RKO (cell line): ENCODE data around the gene ARL17B.
"Not testable (repeated sequence)": the region's sequence is repeated elsewhere in the genome, so short reads cannot be mapped to it uniquely, and the experiment has no call there.

Experiments
- DNase-seq: peaks from one replicate; pipeline ENCODE4 v3.0.0-alpha.2; 2016; ENCODE audit warnings: low spot score

Gene ARL17B

DNA sequence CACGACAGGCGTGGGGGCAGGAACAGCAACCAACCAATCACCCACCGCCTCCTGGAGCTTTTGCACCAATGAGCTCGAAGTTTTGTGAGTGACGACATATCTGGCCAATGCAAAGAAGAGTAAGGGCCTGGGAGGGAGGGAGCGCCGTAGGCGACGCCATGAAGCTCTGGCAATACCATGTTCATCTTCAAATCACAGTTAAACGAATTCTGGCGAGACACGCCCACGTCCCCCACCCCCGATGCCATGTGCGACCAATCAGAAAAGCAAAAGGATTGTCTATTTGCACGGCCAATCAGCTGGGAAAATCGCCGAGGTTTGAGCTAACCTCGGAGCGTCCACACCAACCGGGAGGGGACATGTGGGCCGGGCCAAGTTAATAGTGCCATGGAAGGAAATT lies at the start of gene ARL17B:
Gene ARL17B (minus strand): TSS at position 12 of the 400 bp plus-strand sequence. CDS start 3,369 bp downstream, outside the sequence.
- DNase-seq, result not testable (repeated sequence)

DNA sequence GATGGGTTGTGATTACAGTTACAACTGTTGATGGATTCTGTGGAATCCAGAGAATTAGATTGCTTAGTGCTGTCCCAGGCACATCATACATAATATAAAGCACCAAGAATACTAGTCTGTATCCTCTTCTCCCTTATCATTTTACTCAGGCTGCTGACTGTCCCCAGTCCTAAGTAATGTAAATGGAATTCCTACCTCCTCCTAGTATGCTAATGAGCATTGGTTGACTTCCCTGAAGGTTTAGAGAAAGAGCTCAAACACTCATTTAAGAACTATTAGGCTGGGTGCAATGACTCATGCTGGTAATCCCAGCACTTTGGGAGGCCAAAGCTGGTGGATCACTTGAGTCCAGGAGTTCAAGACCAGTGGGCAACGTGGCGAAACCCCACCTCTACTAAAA lies 48.3 kb upstream of the ARL17B start:
- not testable (repeated sequence) for DNase-seq

GRCh38 chr17:46407155-46407554 lies 45.6 kb upstream of the ARL17B start:
- not testable (repeated sequence) for DNase-seq

GRCh38 chr17:46401033-46401787 lies 39.6 kb upstream of the ARL17B start:
- not testable (repeated sequence) for DNase-seq

- DNase-seq, result not testable (repeated sequence)
Observed at GRCh38 chr17:46400543-46400942, 39.0 kb upstream of the ARL17B start.

DNA sequence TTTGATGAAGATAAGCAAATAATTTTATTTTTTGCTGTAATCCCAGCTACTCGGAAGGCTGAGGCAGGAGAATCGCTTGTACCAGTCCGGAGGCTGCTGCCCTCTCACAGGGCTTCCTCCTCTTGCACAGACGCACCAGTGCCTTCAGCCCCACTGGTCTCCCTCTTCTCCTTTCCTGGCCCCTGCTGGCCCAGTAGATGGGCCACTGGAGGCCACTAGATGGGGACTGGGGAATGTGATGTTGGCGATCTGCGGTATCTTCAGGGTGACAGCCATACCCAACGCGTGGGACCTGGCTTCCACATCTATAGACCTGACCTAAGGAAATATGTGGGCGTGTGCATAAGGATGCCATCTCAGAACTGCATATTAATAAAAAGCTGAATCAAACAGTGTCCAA lies 38.4 kb upstream of the ARL17B start:
- DNase-seq, result not testable (repeated sequence)

GRCh38 chr17:46396292-46396691 lies 34.7 kb upstream of the ARL17B start:
- not testable (repeated sequence) for DNase-seq

DNA sequence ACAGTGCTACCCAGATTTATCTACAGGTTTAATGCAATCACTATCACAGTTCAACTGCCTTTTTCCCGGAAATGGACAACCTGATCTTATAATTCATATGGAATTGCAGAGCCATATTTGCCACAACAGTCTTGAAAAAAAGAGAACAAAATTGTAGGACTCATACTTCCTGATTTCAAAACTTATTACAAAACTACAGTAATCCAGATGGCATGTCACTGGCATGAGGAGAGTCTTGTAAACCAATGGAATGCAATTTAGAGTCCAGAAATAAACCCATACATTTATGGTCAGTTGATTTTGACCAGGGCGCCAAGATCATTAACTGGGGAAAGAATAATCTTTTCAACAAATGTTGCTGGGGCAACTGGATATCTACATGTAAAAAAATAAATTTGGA lies 32.1 kb upstream of the ARL17B start:
- DNase-seq, result not testable (repeated sequence)

- not testable (repeated sequence) for DNase-seq
Observed at GRCh38 chr17:46385491-46385890, 23.9 kb upstream of the ARL17B start.

GRCh38 chr17:46383118-46383517 lies 21.6 kb upstream of the ARL17B start:
- DNase-seq, result not testable (repeated sequence)

DNA sequence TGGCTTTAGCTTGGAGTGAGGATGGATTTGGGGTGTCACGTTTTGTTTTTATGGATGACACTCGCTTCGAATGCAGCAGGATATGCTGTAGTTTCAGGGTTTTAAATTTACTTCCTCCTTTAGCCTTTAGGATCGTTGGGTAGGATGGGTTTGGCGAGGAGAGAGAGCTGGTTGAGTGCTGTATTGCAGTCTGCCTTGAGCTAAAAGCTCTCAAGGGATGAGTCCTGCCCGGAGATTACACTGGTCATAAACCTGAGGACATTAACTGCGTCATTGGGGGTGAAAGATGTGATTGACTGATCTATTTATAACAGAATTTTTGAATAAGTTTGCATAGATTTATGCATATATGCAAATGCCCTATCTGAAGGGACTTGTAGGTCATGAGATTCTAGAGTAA lies 11.9 kb upstream of the ARL17B start:
- not testable (repeated sequence) for DNase-seq

- not testable (repeated sequence) for DNase-seq
Observed at GRCh38 chr17:46372236-46373229, 11.0 kb upstream of the ARL17B start.

DNA sequence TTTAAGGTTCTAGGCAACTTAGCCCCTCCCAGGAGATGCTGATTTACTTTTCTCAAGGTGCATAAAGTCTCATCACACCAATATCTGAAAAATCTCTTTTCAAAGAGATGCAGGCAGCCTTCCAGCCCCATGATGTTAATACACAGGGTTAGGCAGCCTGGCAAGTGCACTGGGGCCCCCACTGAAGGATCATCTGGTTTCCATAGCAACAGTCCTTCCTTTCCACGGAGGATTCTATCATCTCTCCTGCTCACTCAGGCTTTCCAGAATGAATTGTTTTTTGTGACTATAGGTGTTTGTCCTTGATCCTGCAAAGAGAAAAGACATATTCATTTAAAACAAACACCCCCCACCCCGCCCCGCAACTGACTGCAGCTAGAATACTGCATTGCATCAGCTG lies 6.0 kb upstream of the ARL17B start:
- DNase-seq, result not testable (repeated sequence)

- DNase-seq, result not testable (repeated sequence)
Observed at GRCh38 chr17:46361145-46361735, 326 bp downstream of the ARL17B start.

DNA sequence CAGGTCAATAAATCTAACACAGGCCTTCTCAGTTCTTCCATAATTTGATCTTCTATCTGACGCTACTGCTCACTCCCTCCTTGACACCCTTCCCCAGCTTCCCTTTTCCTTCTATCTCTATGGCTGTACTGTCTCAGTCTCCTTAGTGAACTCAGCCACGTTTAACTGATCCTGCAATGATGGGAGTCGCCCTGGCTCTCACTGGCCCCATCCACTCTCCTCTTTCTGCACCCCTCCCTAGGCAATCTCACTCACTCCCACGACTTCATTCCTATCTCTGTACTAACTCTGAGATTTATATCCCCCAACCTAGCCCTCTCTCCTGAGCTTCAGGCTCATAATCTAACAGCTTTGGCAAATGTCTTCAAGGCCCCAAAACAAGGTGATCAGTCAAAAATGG lies 7.7 kb downstream of the ARL17B start:
- not testable (repeated sequence) for DNase-seq

DNA sequence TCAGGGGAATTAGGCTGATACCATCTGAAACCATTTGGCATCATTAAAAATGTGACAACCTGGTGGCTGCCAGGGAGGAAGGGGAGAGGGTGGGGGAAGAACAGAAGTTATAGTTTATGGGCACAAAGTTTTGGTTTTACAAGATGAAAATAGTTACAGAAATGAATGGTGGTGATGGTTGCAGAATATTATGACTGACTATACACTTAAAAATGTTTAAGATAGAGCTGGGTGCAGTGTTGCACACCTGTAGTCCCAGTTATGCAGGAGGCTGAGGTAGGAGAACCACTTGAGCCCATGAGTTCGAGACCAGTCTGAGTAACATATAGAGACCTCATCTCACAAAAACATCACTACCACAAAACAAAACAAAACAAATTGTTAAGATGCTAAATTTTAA lies 12.5 kb downstream of the ARL17B start:
- not testable (repeated sequence) for DNase-seq

- DNase-seq, result not testable (repeated sequence)
Observed at GRCh38 chr17:46348345-46348744, 13.2 kb downstream of the ARL17B start.

- not testable (repeated sequence) for DNase-seq
Observed at GRCh38 chr17:46342131-46342530, 19.4 kb downstream of the ARL17B start.

GRCh38 chr17:46341220-46341619 lies 20.3 kb downstream of the ARL17B start:
- DNase-seq, result not testable (repeated sequence)

GRCh38 chr17:46294831-46295230 lies 66.7 kb downstream of the ARL17B start, which contains the start of gene LRRC37A:
Gene LRRC37A (plus strand): TSS chr17:46295131. CDS start chr17:46295134, 3 bp downstream.
- not testable (repeated sequence) for DNase-seq

- DNase-seq, result not testable (repeated sequence)
Observed at GRCh38 chr17:46291618-46292017, 69.9 kb downstream of the ARL17B start.
